HFFc6 (cell line): Measurements from ENCODE around the gene IFITM2. TPM values are rescaled to one million over a fixed set of nuclear protein-coding genes. Genes with fewer than 3 reads are reported as not detected.

Experiments
- DNase-seq: peaks from one replicate; pipeline ENCODE4 v3.0.0-alpha.2; 2018
- H3K27ac Mint-ChIP-seq: 2 replicates; pipeline ENCODE4 v1.8.0; 2020; ENCODE audit warnings: mild to moderate bottlenecking, mixed read lengths
- H3K27me3 Mint-ChIP-seq: 2 replicates; pipeline ENCODE4 v1.8.0; 2021; ENCODE audit warnings: mild to moderate bottlenecking, moderate library complexity, mixed read lengths; ENCODE audit not compliant: insufficient read depth
- H3K36me3 Mint-ChIP-seq: 2 replicates; pipeline ENCODE4 v1.8.0; 2021; ENCODE audit warnings: low read depth, mixed read lengths
- H3K4me1 Mint-ChIP-seq: 2 replicates; pipeline ENCODE4 v1.8.0; 2020; ENCODE audit warnings: low read depth, mixed read lengths
- H3K4me3 Mint-ChIP-seq: 2 replicates; pipeline ENCODE4 v1.8.0; 2020; ENCODE audit warnings: mild to moderate bottlenecking, moderate library complexity, mixed read lengths
- H3K9me3 Mint-ChIP-seq: 2 replicates; pipeline ENCODE4 v1.8.0; 2020; ENCODE audit warnings: mild to moderate bottlenecking, mixed read lengths
- CTCF ChIP-seq: fragments of 200-600 bp; sonication (generic); IDR thresholded peaks from 2 replicates; pipeline ENCODE4 v1.5.0; 2021; ENCODE audit warnings: antibody characterized with exemption, mild to moderate bottlenecking
- total RNA-seq, 6 experiments: library from RNA; stranded (reverse); fragmentation: NEBNext Ultra II Directional; extraction: Animal tissue kit (Norgen Biotek cat#: 25700); gene quantifications; 2 replicates in 1 of 6; 3 replicates in 5 of 6; pipeline ENCODE4 v1.2.3, GENCODE V29; 2021

Gene IFITM2
- total RNA-seq, 6 experiments from 2014 or later = 257 to 325 (median 291) TPM

DNA sequence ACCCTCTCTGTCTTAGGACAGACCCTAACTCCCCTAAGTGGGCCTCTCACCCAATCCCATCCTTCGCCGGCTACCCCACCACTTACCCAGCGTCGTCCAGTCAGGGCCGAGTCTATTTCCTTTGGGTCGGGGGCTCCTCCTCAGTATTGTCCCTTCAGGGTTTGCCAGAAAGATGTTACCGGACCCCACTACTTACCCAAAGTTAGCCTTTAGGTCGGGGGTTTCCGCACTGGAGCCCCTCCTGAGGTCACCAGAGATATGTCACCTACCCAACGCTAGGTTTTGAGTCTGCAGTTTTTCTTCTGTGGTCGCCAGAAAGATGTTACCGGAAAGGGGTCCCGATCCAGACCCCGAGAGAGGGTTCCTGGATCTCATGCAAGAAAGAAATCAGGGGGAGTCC is 43.8 kb downstream of the IFITM2 start:
- H3K27ac Mint-ChIP-seq = no peak overlapping the region
- no peak overlapping the region for H3K4me3 Mint-ChIP-seq
- no peak for DNase-seq
- no peaks in the 10 kb centered on the region for H3K36me3 Mint-ChIP-seq
- TF ChIP-seq CTCF = no peak
- H3K27me3 Mint-ChIP-seq = peaks cover 4% of the 10 kb centered on the region; the same call in 1 of the 2 replicates
- no peaks in the 10 kb centered on the region for H3K9me3 Mint-ChIP-seq
- peaks cover 35% of the 10 kb centered on the region for H3K4me1 Mint-ChIP-seq

DNA sequence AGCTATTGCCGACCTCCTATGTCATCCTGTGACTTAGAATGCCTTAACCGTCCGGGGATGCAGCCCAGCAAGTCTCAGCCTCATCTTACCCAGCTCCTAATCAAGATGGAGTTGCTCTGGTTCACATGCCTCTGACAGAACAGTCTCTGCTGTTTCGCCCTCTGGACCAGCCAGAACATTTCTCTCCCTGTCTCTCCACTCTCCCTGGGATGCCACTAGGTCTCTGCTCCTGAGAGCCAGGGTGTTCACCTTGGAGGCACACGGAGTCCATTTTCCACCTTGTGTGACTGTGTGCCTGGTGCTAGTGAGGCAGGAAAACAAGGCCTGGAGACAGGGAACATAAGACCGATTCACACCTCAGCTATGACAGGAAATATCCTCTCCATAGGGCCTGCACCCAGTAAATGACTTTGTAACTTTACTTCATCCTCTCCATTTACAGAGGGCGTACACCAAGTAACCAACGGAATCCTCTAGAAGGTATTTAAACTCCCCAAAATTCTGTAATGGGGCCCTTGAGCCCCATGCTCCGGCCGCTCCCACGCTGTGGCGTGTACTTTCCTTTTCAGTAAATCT is 44.9 kb downstream of the IFITM2 start:
- TF ChIP-seq CTCF = no peak
- peak overlapping the region; percentile 85; the same call in 1 of the 2 replicates for H3K27ac Mint-ChIP-seq
- no peaks in the 10 kb centered on the region for H3K9me3 Mint-ChIP-seq
- H3K4me1 Mint-ChIP-seq = peaks cover 35% of the 10 kb centered on the region
- no peak for DNase-seq
- peaks cover 4% of the 10 kb centered on the region; the same call in 1 of the 2 replicates for H3K27me3 Mint-ChIP-seq
- no peak overlapping the region for H3K4me3 Mint-ChIP-seq
- no peaks in the 10 kb centered on the region for H3K36me3 Mint-ChIP-seq

DNA sequence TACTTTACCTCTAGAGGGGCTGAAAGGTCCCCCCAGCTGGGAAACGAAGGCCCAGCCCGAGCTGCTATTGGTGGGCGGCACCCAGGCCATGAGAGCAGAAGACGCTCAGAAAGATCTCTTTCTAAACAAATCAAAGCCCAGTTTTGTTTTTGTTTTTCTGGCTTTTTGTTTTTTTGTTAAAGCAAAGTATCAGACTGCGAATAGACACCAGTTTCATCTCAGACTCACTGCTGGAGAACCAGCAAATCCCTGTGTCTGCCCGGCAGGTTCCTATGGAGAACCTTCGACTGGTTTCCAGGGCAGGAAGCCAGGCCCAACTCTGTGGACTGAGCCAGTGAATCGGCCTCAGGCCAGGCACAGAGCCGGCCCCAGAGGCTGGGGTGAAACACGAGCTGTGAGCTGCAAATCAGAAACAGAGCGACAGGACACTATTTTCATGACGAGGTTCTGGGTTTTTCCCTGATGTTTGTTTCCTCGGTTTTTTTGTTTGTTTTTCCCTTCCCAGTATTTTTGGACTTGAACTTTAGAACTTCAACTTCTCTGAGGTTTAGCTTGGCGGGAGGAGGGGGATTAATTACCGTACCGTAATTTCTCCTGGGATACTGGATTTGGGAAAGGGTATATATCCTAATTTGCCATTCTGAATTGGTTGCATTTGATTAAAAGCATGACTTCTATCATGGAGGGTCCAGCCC is 45.7 kb downstream of the IFITM2 start:
- H3K27ac Mint-ChIP-seq = peak overlapping the region; percentile 85

GRCh38 chr11:355581-356458 is 48.2 kb downstream of the IFITM2 start:
- TF ChIP-seq CTCF = no peak
- Mint-ChIP-seq H3K27me3 (peaks cover 5% of the 10 kb centered on the region; the same call in 1 of the 2 replicates), H3K36me3 (no peaks in the 10 kb centered on the region), H3K9me3 (no peaks in the 10 kb centered on the region), H3K4me3 (peak overlapping the region; percentile 55), H3K27ac (peak overlapping the region; percentile 89), H3K4me1 (peaks cover 31% of the 10 kb centered on the region)
- peak; percentile 87 for DNase-seq

More for the DNA sequence above, 45.7 kb downstream of the IFITM2 start:
- TF ChIP-seq CTCF = no peak
- Mint-ChIP-seq H3K4me3 (peak overlapping the region; percentile 26), H3K36me3 (no peaks in the 10 kb centered on the region), H3K4me1 (peaks cover 35% of the 10 kb centered on the region), H3K9me3 (no peaks in the 10 kb centered on the region), H3K27me3 (0 out of 2 replicates have a peak, but pooled peaks cover 2% of the 10 kb centered on the region)
- peak; percentile 59 for DNase-seq

DNA sequence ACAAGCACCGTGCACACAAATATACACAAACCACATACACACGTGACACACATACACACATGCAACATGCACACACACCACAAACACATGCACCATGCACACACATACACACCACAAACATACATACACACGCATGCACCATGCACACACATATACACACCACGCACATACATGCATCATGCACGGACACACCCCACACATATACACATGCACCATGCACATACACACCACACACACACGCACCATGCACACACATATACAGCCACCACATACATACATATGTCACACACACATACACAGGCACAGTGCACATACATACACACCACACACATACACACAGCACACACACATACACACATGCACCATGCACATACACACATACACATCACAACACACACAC is 49.0 kb downstream of the IFITM2 start:
- Mint-ChIP-seq H3K27ac (no peak overlapping the region), H3K4me1 (peaks cover 29% of the 10 kb centered on the region), H3K27me3 (peaks cover 5% of the 10 kb centered on the region; the same call in 1 of the 2 replicates), H3K9me3 (peaks cover 6% of the 10 kb centered on the region; the same call in 1 of the 2 replicates), H3K4me3 (no peak overlapping the region), H3K36me3 (no peaks in the 10 kb centered on the region)
- no peak for DNase-seq
- TF ChIP-seq CTCF = no peak
